Lung (tissue), 16 donors: Measurements from ENCODE around the gene LEFTY1. TPM values are rescaled to one million over a fixed set of nuclear protein-coding genes. Genes with fewer than 3 reads are reported as not detected.
"Not testable (repeated sequence)": the region's sequence is repeated elsewhere in the genome, so short reads cannot be mapped to it uniquely, and the experiment has no call there.

Experiments
- ATAC-seq: fragments of 200-7000 bp; cut with Tn5 transposase; one replicate; pipeline ENCODE4 v1.9.1; 2020; ENCODE audit warnings: moderate number of reproducible peaks; ENCODE audit not compliant: insufficient read depth, low FRiP score
- DNase-seq, 3 donors: peaks; one replicate each; pipeline ENCODE4 v3.0.0-alpha.2; 2013 to 2017
- H3K27ac ChIP-seq, 2 donors: one replicate each; pipeline ENCODE4 v1.5.1; 2013; ENCODE audit warnings: mild to moderate bottlenecking in 2 of 2, moderate library complexity in 2 of 2, control low read depth in 1 of 2, inconsistent platforms in 1 of 2, low read depth in 1 of 2, low read length in 1 of 2
- H3K27me3 ChIP-seq, 3 donors: one replicate each; pipeline ENCODE4 v1.5.1; 2013; ENCODE audit warnings: low read length in 2 of 3; ENCODE audit not compliant: control insufficient read depth in 3 of 3, insufficient read depth in 3 of 3
- H3K36me3 ChIP-seq, 4 donors: one replicate each; pipeline ENCODE4 v1.5.1; 2013; ENCODE audit warnings: low read length in 4 of 4, mild to moderate bottlenecking in 1 of 4, moderate library complexity in 1 of 4; ENCODE audit not compliant: control insufficient read depth in 4 of 4, insufficient read depth in 4 of 4
- H3K4me1 ChIP-seq, 5 donors: one replicate each; pipeline ENCODE4 v1.5.1; 2013; ENCODE audit warnings: low read length in 5 of 5, mild to moderate bottlenecking in 2 of 5, moderate library complexity in 1 of 5; ENCODE audit not compliant: control insufficient read depth in 5 of 5, insufficient read depth in 5 of 5
- H3K4me3 ChIP-seq: one replicate; pipeline ENCODE4 v1.5.1; 2013; ENCODE audit warnings: mild to moderate bottlenecking, control low read depth, moderate library complexity
- H3K9ac ChIP-seq, 2 donors: one replicate each; pipeline ENCODE4 v1.5.1; 2013; ENCODE audit warnings: low read length in 2 of 2, control low read depth in 1 of 2; ENCODE audit not compliant: insufficient read depth in 1 of 2
- H3K9me3 ChIP-seq, 4 donors: one replicate each; pipeline ENCODE4 v1.5.1; 2013; ENCODE audit warnings: low read length in 3 of 4, mild to moderate bottlenecking in 1 of 4, moderate library complexity in 1 of 4; ENCODE audit not compliant: control insufficient read depth in 4 of 4, insufficient read depth in 3 of 4
- CTCF ChIP-seq: IDR thresholded peaks from 2 replicates; pipeline ENCODE4 v1.5.1; 2012; ENCODE audit warnings: mild to moderate bottlenecking; ENCODE audit errors: control extremely low read depth, extremely low read depth
- WGBS, 2 donors: extraction: QIAGEN DNeasy Blood & Tissue Kit; methylation state at CpG; one replicate each; pipeline ENCODE4 v1.1.7; 2013; 5-methylcytosine and 5-hydroxymethylcytosine counted together
- long read RNA-seq, 5 donors: transcript quantifications; one replicate each; lab custom pipeline, GENCODE V29; 2026
- polyA plus RNA-seq, 2 donors: library from polyadenylated mRNA; stranded (reverse); fragments of 200-250 nt; gene quantifications; one replicate each; pipeline ENCODE4 v1.2.1, GENCODE V29; 2013
- total RNA-seq, 2 donors: library from RNA; depleted of rRNA in 1 of 2; stranded (reverse); fragments of >200 nt in 1 of 2; gene quantifications; one replicate each; pipeline ENCODE4 v1.2.1, GENCODE V29; 2014 to 2021
- donor health status: control.
- donor health status: control.
- donor health status: Bipolar disorder and iron deficiency.
- donor health status: healthy.
- donor health status: DM: yes; HTN: yes; CAD: no.

The LEFTY1 gene
- total RNA-seq (1 to 10 TPM in 1 of 2 donors, under 1 TPM in 1; 0.40 to 2.1 TPM), polyA plus RNA-seq (under 1 TPM; 0.12 to 0.29 TPM)
- long read RNA-seq, donor 1, partial matches to known transcripts = 0 of 4 reads
- long read RNA-seq, donor 1, other reads (novel, unspliced or antisense) = 0 of 4 reads
- long read RNA-seq, donor 2 = 0 reads
- long read RNA-seq, donor 3, partial matches to known transcripts = 0 of 1 reads
- long read RNA-seq, donor 3, other reads (novel, unspliced or antisense) = 0 of 1 reads
- long read RNA-seq, donor 4 = 0 reads
- long read RNA-seq, donor 5, partial matches to known transcripts = 0 of 1 reads
- long read RNA-seq, donor 5, other reads (novel, unspliced or antisense) = 0 of 1 reads

- no peak for ATAC-seq
- no peak within 1 kb of the TSS for H3K27ac ChIP-seq
These were observed at the start of gene LEFTY1 for GRCh38 chr1:225888898-225889601. TSS of gene LEFTY1 (minus strand) at chr1:225889146. CDS start at chr1:225889066, 80 bp downstream.

GRCh38 chr1:225937048-225937968 lies 48.4 kb upstream of the LEFTY1 start:
- Histone ChIP-seq H3K27me3 (no peaks in the 10 kb centered on the region), H3K4me3 (no peak overlapping the region), H3K27ac (no peak overlapping the region), H3K9me3 (no peaks in the 10 kb centered on the region), H3K9ac (no peak overlapping the region), H3K36me3 (no peaks in the 10 kb centered on the region), H3K4me1 (peaks cover 5 to 19% (median 10%) of the 10 kb centered on the region in 5 donors)
- 93 to 98% methylated on average over 21 of the region's 21 CpGs for WGBS, 2 donors
- no peak for ATAC-seq
- no peak for TF ChIP-seq CTCF
- DNase-seq = no peak

More at GRCh38 chr1:225888898-225889601, at the start of gene LEFTY1:
- Histone ChIP-seq H3K4me1 (peaks cover 0 to 34% (median 10%) of the 10 kb centered on the region in 5 donors), H3K27me3 (no peaks in the 10 kb centered on the region), H3K36me3 (no peaks in the 10 kb centered on the region), H3K4me3 (no peak within 1 kb of the TSS), H3K9ac (peak within 1 kb of the TSS in 1 of 2 donors; percentile 23), H3K9me3 (no peaks in the 10 kb centered on the region)
- WGBS, 2 donors = 81 to 86% methylated on average over 11 of the region's 11 CpGs
- no peak for TF ChIP-seq CTCF
- DNase-seq = peak; percentile 94 to 98 (median 98)

GRCh38 chr1:225936523-225936922 lies 47.6 kb upstream of the LEFTY1 start:
- TF ChIP-seq CTCF = no peak
- Histone ChIP-seq H3K27ac (no peak overlapping the region), H3K4me1 (peaks cover 1 to 14% (median 6%) of the 10 kb centered on the region in 5 donors), H3K36me3 (no peaks in the 10 kb centered on the region), H3K9me3 (no peaks in the 10 kb centered on the region), H3K9ac (no peak overlapping the region), H3K4me3 (no peak overlapping the region), H3K27me3 (no peaks in the 10 kb centered on the region)
- 69 to 78% methylated on average over 3 of the region's 3 CpGs for WGBS, 2 donors
- no peak for DNase-seq
- no peak for ATAC-seq

- H3K36me3 ChIP-seq, DNase-seq, H3K9me3 ChIP-seq, H3K9ac ChIP-seq, H3K27ac ChIP-seq, H3K27me3 ChIP-seq, ATAC-seq, H3K4me3 ChIP-seq: not testable (repeated sequence)
- WGBS, 2 donors = 74 to 83% methylated on average over 8 of the region's 8 CpGs
- H3K4me1 ChIP-seq = peaks cover 0 to 10% (median 4%) of the 10 kb centered on the region in 5 donors
These were observed 47.1 kb upstream of the LEFTY1 start for GRCh38 chr1:225936086-225936485.
